ENCODE data around the gene DIS3L2.

Gene DIS3L2

DNA sequence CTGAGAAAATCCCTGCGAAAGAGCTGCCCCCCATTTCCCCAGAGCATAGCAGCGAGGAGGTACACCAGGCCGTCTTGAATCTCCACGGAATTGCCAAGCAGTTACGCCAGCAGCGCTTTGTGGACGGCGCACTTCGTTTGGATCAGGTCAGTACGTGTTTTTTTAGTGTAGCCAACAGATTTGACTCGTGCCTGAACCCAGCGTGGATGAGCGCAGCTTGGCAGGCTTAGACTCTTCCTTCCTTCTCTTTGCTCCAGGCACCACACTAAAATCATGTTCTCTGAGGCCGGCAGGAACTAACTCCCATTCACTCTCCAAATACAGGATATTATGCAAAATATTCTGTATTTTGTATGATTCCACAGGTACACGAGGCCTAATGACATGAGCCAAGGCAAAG lies 301.8 kb downstream of the DIS3L2 start:
- DNase-seq (ENCODE audit: low read depth in 2 of 2) = no peak

- no peak for DNase-seq (ENCODE audit: low read depth in 2 of 2)
Measured at GRCh38 chr2:232264081-232264480, 302.6 kb downstream of the DIS3L2 start.

GRCh38 chr2:232265329-232265728 lies 303.8 kb downstream of the DIS3L2 start:
- no peak for DNase-seq (ENCODE audit: low read depth in 2 of 2)

- no peak for DNase-seq (ENCODE audit: low read depth in 2 of 2)
Measured at GRCh38 chr2:232268636-232269165, 307.2 kb downstream of the DIS3L2 start.

DNA sequence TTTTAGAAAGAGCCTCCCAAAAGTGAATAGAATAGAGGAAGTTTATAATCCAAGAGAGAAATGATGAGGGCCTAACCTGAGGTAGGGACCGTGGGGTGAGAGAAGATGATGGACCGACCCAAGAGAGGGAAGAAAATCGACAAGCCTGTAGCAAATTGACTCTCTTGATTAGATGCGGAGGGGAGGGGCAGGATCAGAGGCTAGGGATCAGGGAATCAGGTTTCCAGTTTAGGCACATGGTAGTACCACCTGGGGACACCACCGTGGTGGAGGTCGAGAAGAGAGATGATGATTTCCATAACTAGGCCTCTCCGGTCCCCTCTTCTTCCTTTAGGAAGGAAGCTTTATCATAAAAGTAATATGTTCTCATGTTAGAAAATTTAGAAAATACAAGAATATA lies 308.4 kb downstream of the DIS3L2 start:
- no peak for DNase-seq (ENCODE audit: low read depth in 2 of 2)

DNA sequence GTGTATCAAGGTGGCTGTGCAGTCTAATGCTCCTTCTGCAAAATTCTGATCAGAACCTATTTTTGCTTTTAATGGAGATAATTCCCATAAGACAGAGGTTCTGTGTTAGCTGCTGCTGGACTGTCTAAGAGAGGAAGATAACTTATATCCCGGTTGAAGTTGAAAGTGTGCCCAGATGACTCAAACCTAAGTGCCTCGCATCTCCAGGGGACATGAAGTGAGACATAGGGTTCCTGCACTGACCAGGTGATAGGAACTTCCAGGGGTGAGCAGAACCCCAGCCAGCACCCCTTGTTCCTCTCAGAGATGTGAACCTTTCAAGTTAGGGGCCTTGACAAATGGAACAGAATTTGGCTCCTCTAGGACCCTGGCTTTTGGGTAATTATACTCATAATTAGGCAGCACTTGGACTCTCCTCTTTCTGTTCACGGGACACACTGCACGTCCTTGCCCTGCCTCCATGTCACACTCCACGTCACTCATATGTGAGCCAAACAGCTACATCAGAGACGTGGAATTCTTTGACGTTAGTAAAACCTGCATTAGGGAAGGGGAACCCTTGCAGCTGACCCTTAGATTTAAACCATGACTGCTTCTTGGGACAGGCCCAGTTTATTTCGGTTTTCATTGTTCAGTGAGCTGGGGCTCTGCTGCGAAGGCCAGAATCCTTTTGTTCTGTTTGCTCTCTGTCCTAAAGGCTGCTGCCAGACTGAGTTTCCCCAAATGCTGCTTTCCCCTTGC lies 312.6 kb downstream of the DIS3L2 start:
- no peak for DNase-seq (ENCODE audit: low read depth in 2 of 2)

- DNase-seq (ENCODE audit: low read depth in 2 of 2) = no peak
Measured at GRCh38 chr2:232275670-232276069, 314.2 kb downstream of the DIS3L2 start.

DNA sequence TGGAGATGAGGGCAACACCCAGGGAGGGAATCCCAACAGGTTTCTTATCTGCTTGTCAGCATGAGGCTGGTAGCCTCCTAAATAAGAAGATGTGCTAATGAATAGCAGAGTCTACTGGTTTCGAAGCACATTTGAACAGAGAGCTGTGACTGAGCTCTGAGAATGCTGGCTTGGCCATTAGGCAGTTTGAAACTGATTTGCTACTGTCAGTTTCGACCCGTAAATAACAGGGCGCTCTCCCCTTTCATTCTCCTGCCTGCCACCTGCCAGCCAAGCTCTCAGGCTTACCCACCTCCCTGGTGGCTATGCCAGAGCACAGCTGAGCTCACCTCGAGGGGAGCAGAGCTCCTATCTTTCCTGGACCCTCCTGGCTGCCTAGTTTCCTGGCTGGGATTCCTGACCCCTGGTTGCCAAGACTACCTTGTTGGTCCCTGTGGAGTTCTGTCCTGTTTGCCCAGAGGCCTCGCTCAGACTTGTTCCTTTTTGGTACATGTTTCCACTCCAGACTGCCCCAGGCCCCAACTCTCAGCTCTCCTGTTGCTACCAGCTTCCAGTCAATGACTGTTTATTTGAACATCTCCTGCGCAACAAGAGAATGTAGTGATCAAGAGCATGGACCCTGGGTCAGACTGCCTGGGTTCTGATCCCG lies 314.7 kb downstream of the DIS3L2 start:
- DNase-seq (ENCODE audit: low read depth in 2 of 2) = no peak

GRCh38 chr2:232276733-232277313 lies 315.3 kb downstream of the DIS3L2 start:
- DNase-seq (ENCODE audit: low read depth in 2 of 2) = no peak

DNA sequence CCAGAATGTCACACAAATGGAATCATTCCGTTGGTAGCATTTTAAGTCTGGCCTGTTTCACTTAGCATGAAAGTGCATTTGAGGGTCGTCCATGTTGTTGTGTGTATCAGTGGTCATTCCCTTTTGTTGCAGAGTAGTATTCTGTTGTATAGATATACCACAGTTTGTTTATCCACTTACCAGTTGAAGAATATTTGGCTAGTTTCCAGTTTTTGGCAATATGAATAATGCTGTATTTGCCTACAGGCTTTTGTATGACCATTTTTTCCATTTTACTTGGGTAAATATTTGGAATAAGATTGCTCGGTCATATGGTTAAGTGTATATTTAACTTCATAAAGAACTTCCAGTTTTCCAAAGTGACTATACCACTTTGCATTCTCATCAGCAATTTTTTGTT lies 317.0 kb downstream of the DIS3L2 start:
- DNase-seq (ENCODE audit: low read depth in 2 of 2) = no peak

GRCh38 chr2:232280341-232280740 lies 318.8 kb downstream of the DIS3L2 start:
- DNase-seq (ENCODE audit: low read depth in 2 of 2) = no peak

DNA sequence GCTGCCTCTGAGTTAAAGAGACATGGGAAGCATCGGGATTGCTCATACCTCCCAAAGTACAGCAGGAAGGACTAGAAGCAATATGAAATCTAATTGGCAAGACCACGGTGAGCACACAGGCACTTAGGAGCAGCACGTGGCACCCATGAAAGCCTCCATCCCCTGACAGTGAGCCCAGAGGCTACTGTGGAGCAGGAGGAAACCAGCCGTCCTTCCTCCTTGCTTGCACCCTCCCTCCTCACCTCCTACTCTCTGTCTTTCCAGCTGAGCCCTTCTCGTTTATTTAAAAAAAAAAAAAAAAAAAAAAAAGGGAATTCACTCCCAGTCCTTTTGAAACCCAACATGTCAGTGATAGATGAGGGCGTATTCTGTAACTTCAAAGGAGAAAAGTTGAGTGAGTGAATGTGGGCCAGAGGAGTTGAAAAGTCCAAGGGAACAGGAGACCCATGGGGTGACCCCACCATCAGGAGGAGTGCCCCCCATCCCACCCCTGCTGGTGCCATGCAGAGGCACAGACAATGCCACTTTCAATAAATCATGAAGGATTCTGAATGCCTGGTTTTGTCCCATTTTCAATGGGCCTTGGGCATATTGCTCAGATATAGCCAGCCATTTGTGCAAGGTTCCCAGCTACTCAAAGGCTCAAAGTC lies 320.5 kb downstream of the DIS3L2 start:
- no peak for DNase-seq (ENCODE audit: low read depth in 2 of 2)

DNA sequence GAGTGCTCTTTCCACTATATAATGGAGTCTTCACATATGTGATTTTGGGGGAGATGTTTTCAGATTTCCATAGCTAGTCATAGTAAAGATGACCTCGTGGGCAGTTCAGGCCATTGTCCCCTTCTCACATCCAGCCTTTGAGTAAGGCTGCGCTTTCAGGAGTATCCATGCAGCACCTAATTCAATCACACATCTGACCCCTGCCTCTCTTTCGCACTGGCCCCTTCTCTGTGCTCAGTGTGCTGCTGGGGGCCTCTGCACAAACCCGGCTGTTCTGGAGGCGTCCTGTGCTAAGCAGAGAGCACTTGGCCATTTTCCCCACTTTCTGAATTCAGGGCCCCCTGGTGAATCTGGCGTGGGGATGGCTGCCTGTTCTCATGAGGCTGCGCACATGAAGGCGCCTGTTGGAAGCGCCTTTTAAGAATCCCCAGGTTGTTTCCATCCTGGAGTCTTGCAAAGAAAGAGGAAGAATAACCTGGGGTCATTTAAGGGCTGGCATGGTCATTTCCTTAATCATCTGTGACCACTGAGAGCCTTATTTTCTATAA lies 321.1 kb downstream of the DIS3L2 start:
- DNase-seq (ENCODE audit: low read depth in 2 of 2) = no peak

GRCh38 chr2:232286001-232286868 lies 324.7 kb downstream of the DIS3L2 start:
- DNase-seq (ENCODE audit: low read depth in 2 of 2) = no peak

DNA sequence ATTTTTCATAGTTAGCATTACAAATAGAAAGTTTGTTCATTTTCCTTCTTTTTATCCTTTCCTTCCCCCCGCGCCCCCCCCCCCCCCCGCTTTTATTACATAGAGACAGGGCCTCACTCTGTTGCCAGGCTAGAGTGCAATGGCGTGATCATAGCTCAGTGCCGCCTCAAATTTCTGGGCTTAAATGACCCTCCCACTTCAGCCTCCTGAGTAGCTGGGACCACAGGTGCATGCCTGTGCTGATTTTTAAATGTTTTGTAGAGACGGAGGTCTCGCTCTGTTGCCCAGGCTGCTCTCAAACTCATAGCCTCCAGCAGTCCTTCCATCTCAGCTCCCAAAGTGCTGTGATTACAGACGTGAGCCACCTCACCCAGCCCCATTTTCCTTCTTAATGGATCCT lies 325.8 kb downstream of the DIS3L2 start:
- no peak for DNase-seq (ENCODE audit: low read depth in 2 of 2)

DNA sequence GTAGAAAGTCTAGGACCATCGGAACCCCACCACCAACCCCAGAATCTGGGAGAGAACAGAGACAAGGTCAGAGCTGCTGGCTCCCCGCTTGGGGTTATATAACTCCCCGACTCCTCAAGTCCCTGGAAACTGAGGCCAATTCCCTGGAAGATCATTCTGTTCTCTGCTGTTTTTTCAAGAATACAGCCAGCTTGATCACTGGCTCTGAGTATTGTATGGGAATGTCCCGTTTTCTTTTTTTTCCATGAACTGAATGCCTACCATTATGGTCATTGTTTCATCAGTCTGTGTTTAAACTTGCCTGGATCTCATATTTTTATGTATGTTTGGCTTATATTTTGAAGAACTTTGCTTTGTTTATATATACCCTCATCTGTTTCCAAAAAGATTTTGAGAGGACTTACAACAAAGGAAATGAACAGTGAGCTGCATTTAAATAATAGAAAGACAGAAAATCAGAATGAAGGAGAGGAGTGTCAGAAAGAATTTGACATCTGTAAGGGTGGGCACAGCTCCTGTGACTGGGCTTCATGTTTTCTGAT lies 327.0 kb downstream of the DIS3L2 start:
- DNase-seq (ENCODE audit: low read depth in 2 of 2) = no peak

GRCh38 chr2:232290668-232291067 lies 329.2 kb downstream of the DIS3L2 start:
- DNase-seq (ENCODE audit: low read depth in 2 of 2) = no peak

- no peak for DNase-seq (ENCODE audit: low read depth in 2 of 2)
Measured at GRCh38 chr2:232291343-232291742, 329.8 kb downstream of the DIS3L2 start.

DNA sequence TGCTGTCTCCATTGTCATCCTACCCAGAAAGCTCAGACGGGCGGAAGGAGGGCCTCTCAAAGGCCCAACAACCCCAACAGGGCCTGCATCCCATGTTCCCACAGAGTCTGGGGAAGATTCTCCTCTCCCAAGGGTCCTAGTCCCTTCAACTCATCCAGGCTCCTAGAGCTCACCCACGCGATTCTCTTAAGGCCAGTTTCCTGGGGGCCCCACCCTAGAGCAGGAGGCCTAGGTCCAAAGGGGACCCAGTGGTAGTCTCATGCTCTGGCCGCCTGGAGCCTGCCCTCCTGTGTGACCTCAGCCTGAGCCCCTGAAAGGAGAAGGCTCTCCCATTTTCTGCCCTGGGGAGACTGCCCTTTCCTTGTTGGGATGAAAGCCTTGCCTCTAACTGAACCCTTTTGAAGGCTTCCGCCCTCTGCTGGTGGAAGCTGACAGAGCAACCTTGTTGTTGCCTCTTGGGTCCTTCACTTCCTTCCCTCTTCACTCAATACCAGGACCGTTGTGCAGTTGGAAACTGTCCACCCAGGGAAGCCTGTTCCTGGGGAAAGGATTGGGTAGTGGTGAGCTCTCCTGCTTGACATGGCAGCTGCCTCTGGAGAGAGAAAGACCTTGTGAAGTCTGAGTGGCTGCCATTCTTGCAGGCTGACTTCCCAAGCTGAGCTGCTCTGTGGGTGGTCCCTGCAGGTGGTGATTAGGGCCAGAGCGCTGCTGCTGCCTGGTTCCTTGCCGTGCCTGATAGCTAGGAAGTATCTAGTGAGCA lies 331.1 kb downstream of the DIS3L2 start:
- no peak for DNase-seq (ENCODE audit: low read depth in 2 of 2)

DNA sequence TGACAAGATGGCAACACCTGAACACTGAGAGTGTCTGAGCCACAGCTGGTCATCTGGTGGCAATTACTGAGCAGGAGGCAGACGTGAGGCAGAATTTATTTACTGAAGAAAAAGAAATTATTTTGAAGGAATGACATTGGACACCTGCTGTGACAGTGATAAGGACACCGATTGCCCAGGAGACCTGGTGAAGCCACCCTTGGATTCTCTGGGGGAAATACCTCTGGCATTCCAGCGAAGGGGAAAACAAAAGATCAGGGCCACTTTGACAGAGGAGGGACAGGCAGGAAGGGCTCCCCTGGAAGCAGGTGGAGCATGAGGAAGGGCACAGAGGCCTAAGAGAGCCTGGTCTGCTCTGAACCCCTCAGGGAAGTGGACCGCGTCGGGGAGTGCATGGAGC lies 331.7 kb downstream of the DIS3L2 start:
- DNase-seq (ENCODE audit: low read depth in 2 of 2) = no peak

Measured in stimulated activated CD8-positive, alpha-beta memory T cell treated with anti-CD3 and anti-CD28 coated beads, Interleukin-2, amount 100 ng/mL, for 1 hour (primary cell).